Measurements from ENCODE around the gene SPRR2D.
"Not testable (repeated sequence)": the region's sequence is repeated elsewhere in the genome, so short reads cannot be mapped to it uniquely, and the experiment has no call there.

The SPRR2D gene

DNA sequence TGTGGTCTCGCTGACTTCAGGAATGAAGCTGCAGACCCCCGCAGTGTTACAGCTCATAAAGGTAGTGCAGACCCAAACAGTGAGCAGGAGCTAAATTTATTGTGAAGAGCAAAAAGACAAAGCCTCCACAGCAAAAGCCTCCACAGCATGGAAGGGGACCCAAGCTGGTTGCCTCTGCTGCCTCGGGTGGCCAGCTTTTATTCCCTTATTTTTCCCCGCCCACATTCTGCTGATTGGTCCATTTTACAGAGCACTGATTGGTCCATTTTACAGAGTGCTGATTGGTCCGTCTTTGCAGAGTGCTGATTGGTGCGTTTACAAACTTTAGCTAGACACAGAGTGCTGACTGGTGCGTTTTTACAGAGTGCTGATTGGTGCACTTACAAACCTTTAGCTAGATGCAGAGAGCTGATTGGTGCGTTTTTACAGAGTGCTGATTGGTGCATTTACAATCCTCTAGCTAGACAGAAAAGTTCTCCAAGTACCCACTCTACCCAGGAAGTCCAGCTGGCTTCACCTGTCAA is 29.6 kb downstream of the SPRR2D start:
- not testable (repeated sequence) for DNase-seq (ENCODE audit: low read depth, low spot score)

DNA sequence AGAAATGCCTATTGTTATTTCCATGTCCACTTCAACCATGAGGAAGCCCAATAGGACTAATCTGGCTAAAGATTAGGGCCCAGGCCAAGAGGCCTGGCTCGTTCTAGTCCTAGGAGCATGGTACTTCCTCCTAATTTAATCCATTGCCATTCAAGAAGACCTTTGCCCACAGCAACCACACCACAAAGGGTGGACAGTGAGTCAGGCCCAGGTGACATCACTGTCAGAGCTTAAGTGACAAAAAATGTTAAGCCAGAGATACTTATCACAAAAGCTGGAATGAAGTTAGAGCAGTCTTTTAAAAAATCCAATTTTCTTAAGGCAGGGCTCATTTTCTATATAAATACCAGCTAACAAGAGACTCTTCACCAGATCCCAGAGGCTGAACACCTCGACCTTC is 39.5 kb downstream of the SPRR2D start, which contains the start of gene SPRR3:
TSS of gene SPRR3 (plus strand) at position 368 of the 400 bp plus-strand sequence. CDS start 1,272 bp downstream, outside the sequence.
- no peak for DNase-seq (ENCODE audit: low read depth, low spot score)

DNA sequence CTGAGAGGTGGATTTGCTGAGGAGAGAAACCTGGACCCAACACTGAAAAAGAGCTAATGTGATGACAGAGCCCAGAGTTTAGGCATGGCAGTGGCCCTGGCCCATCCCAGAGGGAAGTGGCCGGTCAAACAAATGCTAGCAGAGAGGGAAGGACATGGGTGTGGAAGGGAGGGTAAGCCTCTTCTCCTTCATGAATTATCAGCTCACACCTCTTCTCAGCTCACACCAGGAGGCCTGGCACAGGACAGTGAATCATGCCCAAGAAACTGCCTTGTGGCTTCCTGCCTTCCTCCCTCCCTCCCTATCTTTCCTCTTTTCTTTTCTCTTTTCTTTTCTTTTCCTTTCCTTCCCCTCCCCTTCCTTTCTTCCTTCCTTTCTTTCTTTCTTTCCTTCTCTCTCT is 40.6 kb downstream of the SPRR2D start:
- DNase-seq (ENCODE audit: low read depth, low spot score), result no peak

DNA sequence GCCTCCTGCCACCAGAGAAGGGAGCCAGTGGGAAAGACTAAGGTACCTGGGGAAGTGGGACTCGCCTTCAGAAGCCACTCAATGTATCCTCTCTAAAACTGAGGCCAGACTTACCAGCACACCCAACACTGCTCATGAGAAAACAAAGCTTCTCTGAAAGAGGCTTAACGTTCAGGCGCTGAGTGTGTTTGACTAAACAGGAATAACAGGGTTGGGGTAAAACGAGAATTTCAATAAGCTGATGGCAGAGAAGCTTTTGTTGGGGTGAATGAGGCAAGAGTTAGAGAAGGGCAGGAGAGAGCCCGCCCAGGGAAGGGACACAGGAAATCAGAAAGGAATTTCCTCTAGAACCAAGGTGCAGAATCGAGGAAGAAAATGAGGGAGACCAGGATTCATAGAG is 41.1 kb downstream of the SPRR2D start:
- no peak for DNase-seq (ENCODE audit: low read depth, low spot score)

DNA sequence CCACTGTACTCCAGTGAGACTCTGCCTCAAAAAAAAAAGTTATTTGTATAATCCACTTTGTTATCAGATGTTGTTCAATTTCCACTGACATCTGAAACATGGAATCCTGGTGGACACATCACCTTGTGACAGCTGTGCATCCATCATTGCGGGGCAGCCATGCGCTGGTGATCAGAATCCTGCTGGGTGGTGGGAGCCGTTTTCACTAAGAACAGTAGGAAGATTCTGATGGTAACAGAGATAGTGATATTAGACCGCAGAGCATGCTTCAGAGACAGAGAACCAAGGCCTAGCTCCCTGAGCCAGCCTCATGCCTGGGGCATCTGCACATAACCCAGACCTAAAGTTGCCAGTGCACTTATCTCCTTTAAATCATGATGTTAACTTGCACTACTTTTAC is 42.4 kb downstream of the SPRR2D start:
- no peak for DNase-seq (ENCODE audit: low read depth, low spot score)

DNA sequence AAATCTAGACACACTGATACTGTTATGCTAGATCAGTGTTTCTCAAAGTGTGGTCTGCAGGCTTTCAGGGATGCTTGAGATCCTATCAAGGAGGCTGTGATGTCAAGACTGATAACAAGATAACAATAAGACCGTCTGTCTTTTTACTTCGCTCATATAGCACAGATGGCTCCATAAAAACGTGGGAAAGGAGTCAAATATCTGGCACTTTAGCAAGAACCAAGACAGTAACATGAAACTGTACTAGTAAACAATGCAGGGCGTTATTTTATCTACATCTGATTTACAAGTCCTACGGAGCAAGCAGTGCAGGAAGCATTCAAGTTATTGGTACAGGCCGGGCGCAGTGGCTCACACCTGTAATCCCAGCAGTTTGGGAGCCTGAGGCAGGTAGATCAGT is 43.0 kb downstream of the SPRR2D start:
- no peak for DNase-seq (ENCODE audit: low read depth, low spot score)

DNA sequence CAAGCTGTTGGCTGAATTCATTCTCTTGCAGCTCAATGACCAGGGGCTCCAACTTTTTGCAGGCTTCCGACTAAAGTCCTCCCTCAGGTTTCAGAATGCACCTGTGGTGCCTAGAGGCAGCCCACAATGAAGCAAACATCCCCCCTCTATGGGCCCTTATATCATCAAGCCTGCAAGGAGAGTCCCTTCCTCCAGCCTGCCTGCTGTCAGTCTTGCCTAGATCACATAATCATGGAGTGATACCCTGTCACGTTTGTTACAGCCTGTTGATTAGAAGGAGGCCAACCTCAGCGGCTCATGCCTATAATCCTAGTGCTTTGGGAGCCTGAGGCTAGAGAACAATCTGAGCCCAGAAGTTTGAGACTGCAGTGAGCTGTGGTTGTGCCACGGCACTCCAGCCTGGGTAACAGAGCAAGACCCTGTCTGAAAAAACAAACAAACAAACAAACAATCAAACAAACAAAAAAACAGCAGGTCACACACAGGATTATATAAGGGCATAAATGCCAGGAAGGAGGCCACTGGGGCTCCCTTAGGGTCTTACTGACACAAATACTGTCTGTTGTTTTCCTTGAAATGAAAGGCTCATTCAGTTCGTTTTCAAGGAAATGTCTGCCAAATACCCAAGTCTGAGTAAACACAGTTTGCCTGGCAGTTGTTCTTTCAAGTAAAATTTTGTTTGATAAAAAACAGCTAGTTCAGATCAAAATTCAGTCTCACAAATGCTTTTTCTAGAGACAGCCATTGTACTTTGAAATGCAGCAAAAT is 44.1 kb downstream of the SPRR2D start:
- no peak for DNase-seq (ENCODE audit: low read depth, low spot score)

DNA sequence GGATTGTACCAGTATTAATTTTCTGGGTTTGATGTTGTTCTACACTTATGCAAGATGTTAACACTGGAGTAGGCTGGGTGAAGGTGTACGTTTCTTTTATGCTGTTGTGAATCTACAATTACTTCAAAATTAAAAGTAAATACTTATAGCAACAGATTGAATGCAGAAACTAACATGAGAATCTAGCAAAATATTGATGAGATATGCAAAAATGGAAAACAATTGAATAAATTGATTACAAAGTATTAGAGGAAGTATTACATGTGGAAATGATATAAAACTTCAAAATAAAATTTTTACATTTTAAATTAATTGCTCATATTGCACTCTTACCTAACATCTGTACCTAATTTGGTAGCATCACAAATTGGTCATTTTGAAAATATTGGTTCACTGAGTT is 45.1 kb downstream of the SPRR2D start:
- DNase-seq (ENCODE audit: low read depth, low spot score), result no peak

DNA sequence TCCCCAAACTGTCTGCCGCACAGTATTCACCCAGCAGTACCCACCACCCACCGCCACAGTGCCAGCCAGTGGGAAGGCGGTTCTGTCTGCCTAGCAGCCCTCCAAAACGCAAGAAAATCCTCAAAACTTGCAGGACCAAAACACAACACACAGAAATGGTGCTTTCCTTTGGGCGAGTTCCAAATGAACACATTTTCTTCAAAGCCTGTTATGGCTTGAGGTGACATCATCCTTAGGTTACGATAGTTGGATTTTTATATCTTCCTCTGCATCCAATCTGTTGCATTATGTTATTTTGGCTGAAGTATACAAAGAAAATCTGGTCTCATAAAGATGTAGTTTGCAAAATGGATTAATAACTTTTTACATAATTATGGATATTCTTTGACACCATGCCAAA is 47.7 kb downstream of the SPRR2D start:
- no peak for DNase-seq (ENCODE audit: low read depth, low spot score)
